H1 (cell line): ENCODE results near the gene OOSP2. TPM values are rescaled to one million over a fixed set of nuclear protein-coding genes. Genes with fewer than 3 reads are reported as not detected.

Experiments
- CBX8 ChIP-seq: fragments of 300-800, 300-1000 bp; sonication (generic); IDR thresholded peaks from 2 replicates; pipeline ENCODE4 v1.7.1; 2016; ENCODE audit warnings: low read depth, low read length, borderline replicate concordance
- CHD7 ChIP-seq: fragments of 300-600 bp; sonication (generic); IDR thresholded peaks from 2 replicates; pipeline ENCODE4 v1.7.1; 2012; ENCODE audit warnings: low read length, moderate library complexity, mild to moderate bottlenecking, inconsistent platforms; ENCODE audit not compliant: insufficient replicate concordance
- HDAC2 ChIP-seq, 2 experiments: fragments of 300-600 bp in 1 of 2; sonication (generic) in 1 of 2; IDR thresholded peaks; 2 replicates each; pipeline ENCODE4 v1.6.1; 2011 to 2012; ENCODE audit warnings: low read depth in 2 of 2, low read length in 2 of 2, mild to moderate bottlenecking in 2 of 2, moderate library complexity in 2 of 2, borderline replicate concordance in 1 of 2, inconsistent platforms in 1 of 2
- POLR2A ChIP-seq, 2 experiments: IDR thresholded peaks; 1 replicate in 1 of 2; 2 replicates in 1 of 2; pipeline ENCODE4 v1.6.1; 2011; ENCODE audit warnings: low read depth in 2 of 2, low read length in 2 of 2, mild to moderate bottlenecking in 2 of 2; ENCODE audit errors: control extremely low read depth in 1 of 2
- SIRT6 ChIP-seq: IDR thresholded peaks from one replicate; pipeline ENCODE4 v1.7.1; 2012; ENCODE audit warnings: low read length, inconsistent platforms
- SP4 ChIP-seq: IDR thresholded peaks from 2 replicates; pipeline ENCODE4 v1.6.1; 2012; ENCODE audit warnings: low read length, inconsistent platforms
- USF2 ChIP-seq: IDR thresholded peaks from 2 replicates; pipeline ENCODE4 v1.6.1; 2011; ENCODE audit warnings: low read length, improper control_type of control experiment
- ZNF274 ChIP-seq: IDR thresholded peaks from 2 replicates; pipeline ENCODE4 v1.7.0; 2012; ENCODE audit warnings: low read length, borderline replicate concordance; ENCODE audit errors: extremely low read depth
- polyA plus RNA-seq, 7 experiments: library from polyadenylated mRNA; depleted of rRNA in 3 of 7; stranded (reverse) in 5 of 7; unstranded in 2 of 7; fragments of >200 nt in 5 of 7; fragments of 200-250 nt in 2 of 7; gene quantifications; 1 replicate in 5 of 7; 2 replicates in 1 of 7; 4 replicates in 1 of 7; pipeline versions ENCODE4 v1.2.1 to v1.2.3, GENCODE V29; 2011 to 2013; ENCODE audit warnings: missing spikeins in 2 of 7, mixed read lengths in 2 of 7
- total RNA-seq: library from RNA; stranded (reverse); fragmentation: NEBNext Ultra II Directional; extraction: Animal tissue kit (Norgen Biotek cat#: 25700); gene quantifications from 2 replicates; pipeline ENCODE4 v1.2.1, GENCODE V29; 2021

OOSP2 gene
- total and polyA plus RNA-seq, 2 of the 8 experiments (the other 6 are each of a cell fraction or from before 2014, with no cell fraction given): not detected

- no peak for TF ChIP-seq CHD7
- no peak for TF ChIP-seq USF2
- TF ChIP-seq POLR2A (IDR thresholded peaks at IDR 0.05; ENCODE audit: control extremely low read depth in 1 of 2, low read depth in 2 of 2, low read length in 2 of 2): no peak
- no peak for TF ChIP-seq SP4
- no peak for TF ChIP-seq SIRT6
- no peak for TF ChIP-seq CBX8
- no peak for TF ChIP-seq HDAC2 (IDR thresholded peaks at IDR 0.05; ENCODE audit: borderline replicate concordance in 1 of 2, low read depth in 2 of 2, low read length in 2 of 2)
- TF ChIP-seq ZNF274: no peak
- TF ChIP-seq, all 59 proteins: peak for 0
Measured at GRCh38 chr11:60077216-60077817, 37.1 kb downstream of the OOSP2 start (continued).
